Measurements from ENCODE around the gene LCE1E.

Gene LCE1E

GRCh38 chr1:152786077-152786476, at the start of gene LCE1E:
LCE1E (plus strand) TSS chr1:152786257; CDS start chr1:152787300, 1,043 bp downstream.
- no peaks in the 10 kb centered on the region for H3K36me3 ChIP-seq (ENCODE audit: insufficient read depth, low read length)
- H3K9ac ChIP-seq (ENCODE audit: insufficient read length) = no peak within 1 kb of the TSS
- DNase-seq (ENCODE audit: low read depth, low spot score) = no peak
- no peak within 1 kb of the TSS for H3K27ac ChIP-seq
- H3K4me3 ChIP-seq = no peak within 1 kb of the TSS
- no peaks in the 10 kb centered on the region for H3K9me3 ChIP-seq (ENCODE audit: low read depth, low read length)
- TF ChIP-seq EZH2 (IDR thresholded peaks at IDR 0.05) (no peak), POLR2AphosphoS5 (IDR thresholded peaks at IDR 0.05; ENCODE audit: borderline replicate concordance, low read depth, low read length) (no peak), FOXP2 (optimal IDR thresholded peaks at IDR 0.05; ENCODE audit: control extremely low read depth, extremely low read length, insufficient read depth) (no peak)

GRCh38 chr1:152737997-152738396, 48.1 kb upstream of the LCE1E start:
- H3K9ac ChIP-seq (ENCODE audit: insufficient read length) = no peak overlapping the region
- H3K9me3 ChIP-seq (ENCODE audit: low read depth, low read length) = no peaks in the 10 kb centered on the region
- H3K27ac ChIP-seq = no peak overlapping the region
- DNase-seq (ENCODE audit: low read depth, low spot score) = no peak
- no peak for TF ChIP-seq EZH2 (IDR thresholded peaks at IDR 0.05)
- no peak for TF ChIP-seq POLR2AphosphoS5 (IDR thresholded peaks at IDR 0.05; ENCODE audit: borderline replicate concordance, low read depth, low read length)
- no peak for TF ChIP-seq FOXP2 (optimal IDR thresholded peaks at IDR 0.05; ENCODE audit: control extremely low read depth, extremely low read length, insufficient read depth)
- no peaks in the 10 kb centered on the region for H3K36me3 ChIP-seq (ENCODE audit: insufficient read depth, low read length)
- no peak overlapping the region for H3K4me3 ChIP-seq

- Histone ChIP-seq H3K27ac (no peak overlapping the region), H3K36me3 (ENCODE audit: insufficient read depth, low read length) (no peaks in the 10 kb centered on the region), H3K9me3 (ENCODE audit: low read depth, low read length) (no peaks in the 10 kb centered on the region), H3K4me3 (no peak overlapping the region), H3K9ac (ENCODE audit: insufficient read length) (no peak overlapping the region)
- no peak for DNase-seq (ENCODE audit: low read depth, low spot score)
- no peak for TF ChIP-seq EZH2 (IDR thresholded peaks at IDR 0.05)
- no peak for TF ChIP-seq POLR2AphosphoS5 (IDR thresholded peaks at IDR 0.05; ENCODE audit: borderline replicate concordance, low read depth, low read length)
- TF ChIP-seq FOXP2 (optimal IDR thresholded peaks at IDR 0.05; ENCODE audit: control extremely low read depth, extremely low read length, insufficient read depth) = no peak
Measured at GRCh38 chr1:152739841-152740240, 46.2 kb upstream of the LCE1E start.

- Histone ChIP-seq H3K4me3 (no peak overlapping the region), H3K9ac (ENCODE audit: insufficient read length) (no peak overlapping the region), H3K27ac (no peak overlapping the region), H3K9me3 (ENCODE audit: low read depth, low read length) (no peaks in the 10 kb centered on the region), H3K36me3 (ENCODE audit: insufficient read depth, low read length) (no peaks in the 10 kb centered on the region)
- DNase-seq (ENCODE audit: low read depth, low spot score) = no peak
- TF ChIP-seq POLR2AphosphoS5 (IDR thresholded peaks at IDR 0.05; ENCODE audit: borderline replicate concordance, low read depth, low read length) = no peak
- TF ChIP-seq FOXP2 (optimal IDR thresholded peaks at IDR 0.05; ENCODE audit: control extremely low read depth, extremely low read length, insufficient read depth) = no peak
- TF ChIP-seq EZH2 (IDR thresholded peaks at IDR 0.05) = no peak
Measured at GRCh38 chr1:152741656-152742055, 44.4 kb upstream of the LCE1E start.

- no peaks in the 10 kb centered on the region for H3K9me3 ChIP-seq (ENCODE audit: low read depth, low read length)
- no peak overlapping the region for H3K27ac ChIP-seq
- no peak for DNase-seq (ENCODE audit: low read depth, low spot score)
Measured at GRCh38 chr1:152743371-152744145, 42.5 kb upstream of the LCE1E start.

GRCh38 chr1:152745289-152745704, 40.8 kb upstream of the LCE1E start:
- no peaks in the 10 kb centered on the region for H3K36me3 ChIP-seq (ENCODE audit: insufficient read depth, low read length)
- no peak for TF ChIP-seq EZH2 (IDR thresholded peaks at IDR 0.05)
- H3K9me3 ChIP-seq (ENCODE audit: low read depth, low read length) = no peaks in the 10 kb centered on the region
- no peak overlapping the region for H3K4me3 ChIP-seq
- H3K27ac ChIP-seq = no peak overlapping the region
- no peak overlapping the region for H3K9ac ChIP-seq (ENCODE audit: insufficient read length)
- DNase-seq (ENCODE audit: low read depth, low spot score) = no peak

More at GRCh38 chr1:152743371-152744145, 42.5 kb upstream of the LCE1E start:
- Histone ChIP-seq H3K4me3 (no peak overlapping the region), H3K9ac (ENCODE audit: insufficient read length) (no peak overlapping the region), H3K36me3 (ENCODE audit: insufficient read depth, low read length) (no peaks in the 10 kb centered on the region)
- TF ChIP-seq FOXP2 (optimal IDR thresholded peaks at IDR 0.05; ENCODE audit: control extremely low read depth, extremely low read length, insufficient read depth) (no peak), EZH2 (IDR thresholded peaks at IDR 0.05) (no peak), POLR2AphosphoS5 (IDR thresholded peaks at IDR 0.05; ENCODE audit: borderline replicate concordance, low read depth, low read length) (no peak)

- Histone ChIP-seq H3K36me3 (ENCODE audit: insufficient read depth, low read length) (no peaks in the 10 kb centered on the region), H3K27ac (no peak overlapping the region), H3K4me3 (no peak overlapping the region), H3K9ac (ENCODE audit: insufficient read length) (no peak overlapping the region), H3K9me3 (ENCODE audit: low read depth, low read length) (no peaks in the 10 kb centered on the region)
- DNase-seq (ENCODE audit: low read depth, low spot score) = no peak
- TF ChIP-seq FOXP2 (optimal IDR thresholded peaks at IDR 0.05; ENCODE audit: control extremely low read depth, extremely low read length, insufficient read depth) (no peak), POLR2AphosphoS5 (IDR thresholded peaks at IDR 0.05; ENCODE audit: borderline replicate concordance, low read depth, low read length) (no peak), EZH2 (IDR thresholded peaks at IDR 0.05) (no peak)
Measured at GRCh38 chr1:152745765-152746444, 40.2 kb upstream of the LCE1E start.

- TF ChIP-seq FOXP2 (optimal IDR thresholded peaks at IDR 0.05; ENCODE audit: control extremely low read depth, extremely low read length, insufficient read depth) = no peak
- no peak for TF ChIP-seq POLR2AphosphoS5 (IDR thresholded peaks at IDR 0.05; ENCODE audit: borderline replicate concordance, low read depth, low read length)
- TF ChIP-seq EZH2 (IDR thresholded peaks at IDR 0.05) = no peak
- Histone ChIP-seq H3K9me3 (ENCODE audit: low read depth, low read length) (no peaks in the 10 kb centered on the region), H3K27ac (no peak overlapping the region), H3K36me3 (ENCODE audit: insufficient read depth, low read length) (no peaks in the 10 kb centered on the region), H3K4me3 (no peak overlapping the region), H3K9ac (ENCODE audit: insufficient read length) (no peak overlapping the region)
- DNase-seq (ENCODE audit: low read depth, low spot score) = no peak
Measured at GRCh38 chr1:152747831-152748230, 38.2 kb upstream of the LCE1E start.

Data from SK-N-MC (cell line).